Common myeloid progenitor, CD34-positive (primary cell): ENCODE results near the gene ADI1.

Experiments used
- CTCF ChIA-PET: fragments of 350-600 bp; sonication (Branson Sonifier 250); formaldehyde crosslinking; loops from one replicate; lab custom pipeline; 2021; ENCODE audit warnings: antibody characterized with exemption; lab: Charles Lee
- POLR2A ChIA-PET: fragments of 350-600 bp; sonication (Branson Sonifier 250); formaldehyde crosslinking; loops from one replicate; lab custom pipeline; 2021; ENCODE audit warnings: antibody characterized with exemption; lab: Charles Lee
- DNase-seq, 3 donors: peaks; one replicate each; pipeline versions ENCODE4 v3.0.0 to v3.0.0-alpha.2; 2013
- H3K27ac ChIP-seq, 2 experiments: 1 replicate in 1 of 2; 2 replicates in 1 of 2; pipeline ENCODE4 v1.7.0; 2013; ENCODE audit warnings: inconsistent platforms in 2 of 2, low read length in 2 of 2, mild to moderate bottlenecking in 2 of 2, low read depth in 1 of 2, moderate library complexity in 1 of 2; ENCODE audit not compliant: severe bottlenecking in 2 of 2, insufficient read depth in 1 of 2, poor library complexity in 1 of 2
- H3K27me3 ChIP-seq, 5 experiments: replicated peaks in 2 of 5; 1 replicate in 3 of 5; 2 replicates in 2 of 5; pipeline versions ENCODE4 v1.6.1 to v1.7.0; 2013; ENCODE audit warnings: low read length in 4 of 5, mild to moderate bottlenecking in 2 of 5, moderate library complexity in 2 of 5, inconsistent platforms in 1 of 5; ENCODE audit not compliant: insufficient read depth in 5 of 5, control insufficient read depth in 4 of 5
- H3K36me3 ChIP-seq, 4 experiments: 1 replicate in 2 of 4; 2 replicates in 2 of 4; pipeline versions ENCODE4 v1.6.1 to v1.7.0; 2013; ENCODE audit warnings: low read length in 3 of 4, control low read depth in 1 of 4, mild to moderate bottlenecking in 1 of 4; ENCODE audit not compliant: control insufficient read depth in 4 of 4, insufficient read depth in 4 of 4
- H3K4me1 ChIP-seq, 4 experiments: 1 replicate in 3 of 4; 2 replicates in 1 of 4; pipeline versions ENCODE4 v1.6.1 to v1.7.1; 2013; ENCODE audit warnings: low read length in 3 of 4, mild to moderate bottlenecking in 3 of 4, control low read depth in 1 of 4, inconsistent platforms in 1 of 4, moderate library complexity in 1 of 4; ENCODE audit not compliant: control insufficient read depth in 4 of 4, insufficient read depth in 4 of 4; ENCODE audit errors: control extremely low read depth in 1 of 4
- H3K4me3 ChIP-seq, 7 experiments: 1 replicate in 4 of 7; 2 replicates in 3 of 7; pipeline versions ENCODE4 v1.5.1 to v1.7.0; 2013; ENCODE audit warnings: mild to moderate bottlenecking in 7 of 7, low read length in 6 of 7, moderate library complexity in 6 of 7, inconsistent platforms in 2 of 7, low read depth in 2 of 7, control low read depth in 1 of 7; ENCODE audit not compliant: insufficient read depth in 4 of 7, control insufficient read depth in 1 of 7; ENCODE audit errors: extremely low read depth in 1 of 7
- H3K9me3 ChIP-seq, 5 experiments: 1 replicate in 4 of 5; 2 replicates in 1 of 5; pipeline versions ENCODE4 v1.6.1 to v1.7.1; 2013; ENCODE audit warnings: low read length in 4 of 5, mild to moderate bottlenecking in 2 of 5, inconsistent platforms in 1 of 5, low read depth in 1 of 5, moderate library complexity in 1 of 5; ENCODE audit not compliant: control insufficient read depth in 4 of 5, insufficient read depth in 2 of 5; ENCODE audit errors: control extremely low read depth in 1 of 5
- WGBS: methylation state at CpG from one replicate; pipeline ENCODE4 v1.1.5; 2013; ENCODE audit not compliant: insufficient coverage; 5-methylcytosine and 5-hydroxymethylcytosine counted together

The ADI1 gene

DNA sequence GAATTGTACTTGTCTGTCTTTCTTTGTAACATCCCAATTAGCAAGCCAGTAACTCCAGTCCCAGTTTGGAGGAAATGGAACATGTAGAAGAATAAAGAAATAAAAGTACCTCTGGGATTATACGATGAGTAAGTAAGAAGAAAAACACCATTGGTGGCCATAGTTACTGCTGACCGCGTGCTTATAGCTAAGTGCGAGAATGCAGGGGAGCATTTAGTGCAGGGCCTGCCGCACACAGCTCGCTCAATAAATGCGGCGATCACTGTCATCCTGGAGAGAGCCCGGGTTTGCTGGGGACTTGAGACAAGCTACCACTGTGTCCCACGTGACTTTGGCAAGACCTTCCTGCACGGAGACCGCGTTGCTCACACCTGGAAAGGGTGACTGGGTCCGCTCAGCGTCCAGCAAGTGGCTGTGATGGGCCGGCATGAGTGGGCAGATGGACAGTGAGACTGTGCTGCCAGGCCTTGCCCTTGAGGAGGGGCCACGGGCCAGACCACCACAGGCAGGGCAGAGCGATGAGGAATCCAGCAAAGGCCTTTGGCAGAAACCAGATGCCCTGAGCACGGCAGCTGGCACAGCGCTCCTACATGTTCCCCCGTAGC, 54.8 kb downstream of the ADI1 start:
- ChIA-PET POLR2A (no interaction called here), CTCF (interaction anchor here (1.0 kb wide), 1 partner anchor 9 kb away, joined by 4 read pairs; no protein-coding TSS in a partner anchor)
- Histone ChIP-seq H3K9me3 (no peaks in the 10 kb centered on the region), H3K4me3 (no peak overlapping the region), H3K36me3 (peaks cover 4 to 72% (median 56%) of the 10 kb centered on the region in 4 experiments), H3K27ac (no peak overlapping the region), H3K27me3 (no peaks in the 10 kb centered on the region), H3K4me1 (no peaks in the 10 kb centered on the region)
- no peak for DNase-seq
- 95% methylated on average over 21 of the region's 21 CpGs for WGBS

DNA sequence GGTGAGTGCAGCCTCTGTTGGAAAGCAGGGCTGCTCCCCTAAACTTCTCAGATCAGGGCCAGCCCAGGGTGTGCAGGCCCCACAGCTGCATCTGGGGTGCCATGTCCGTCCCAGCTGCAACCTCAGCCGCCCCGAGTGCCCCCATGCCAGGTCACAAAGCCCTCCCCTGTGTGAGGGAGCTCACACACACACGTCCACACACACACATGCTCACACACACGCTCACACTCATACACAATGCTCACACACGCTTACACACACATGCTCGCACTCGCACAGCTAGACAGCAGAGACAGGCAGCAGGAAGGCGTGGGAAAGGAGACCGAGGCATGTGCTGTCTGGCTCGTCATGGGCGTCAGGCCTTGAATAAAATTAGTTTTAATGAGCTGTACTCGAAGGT, 55.4 kb downstream of the ADI1 start:
- ChIA-PET POLR2A (no interaction called here), CTCF (interaction anchor here (1.0 kb wide), 1 partner anchor 9 kb away, joined by 4 read pairs; no protein-coding TSS in a partner anchor)
- Histone ChIP-seq H3K27me3 (no peaks in the 10 kb centered on the region), H3K36me3 (peaks cover 3 to 68% (median 53%) of the 10 kb centered on the region in 4 experiments), H3K4me3 (no peak overlapping the region), H3K9me3 (no peaks in the 10 kb centered on the region), H3K4me1 (no peaks in the 10 kb centered on the region), H3K27ac (no peak overlapping the region)
- 100% methylated on average over 6 of the region's 13 CpGs for WGBS
- no peak for DNase-seq

DNA sequence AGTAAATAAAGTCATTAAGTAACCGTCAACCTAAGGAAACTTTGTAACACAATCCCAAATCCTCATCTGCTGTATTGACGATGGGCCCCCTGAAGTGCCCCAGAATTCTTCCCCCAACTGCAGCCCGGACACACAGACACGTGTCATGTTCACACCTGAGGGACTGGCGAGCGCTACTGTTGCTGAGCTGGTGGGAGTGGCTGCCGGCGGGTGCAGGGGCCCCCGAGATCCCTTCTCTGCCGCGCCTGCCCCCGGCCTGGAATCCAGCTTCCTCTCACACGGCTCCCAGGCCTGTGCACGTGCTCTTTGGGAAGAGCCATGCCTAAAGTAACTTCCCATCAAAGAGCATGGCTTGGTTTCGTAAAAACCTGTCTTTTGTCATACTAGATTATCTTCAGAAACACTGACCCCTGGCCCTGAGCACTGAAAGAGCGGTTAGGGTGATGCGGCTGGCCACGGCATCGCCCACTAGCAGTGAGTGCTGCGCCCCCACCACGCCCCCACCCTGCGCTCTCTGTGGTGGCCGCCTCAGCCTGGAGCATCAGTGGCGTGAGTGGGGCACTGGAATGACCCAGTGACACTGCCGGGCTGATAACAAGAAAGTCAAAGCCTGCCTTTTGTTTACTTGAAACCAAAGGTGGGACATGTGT, 56.0 kb downstream of the ADI1 start:
- POLR2A ChIA-PET = no interaction called here
- Histone ChIP-seq H3K9me3 (no peaks in the 10 kb centered on the region), H3K4me3 (no peak overlapping the region), H3K27me3 (no peaks in the 10 kb centered on the region), H3K36me3 (peaks cover 2 to 68% (median 52%) of the 10 kb centered on the region in 4 experiments), H3K27ac (no peak overlapping the region), H3K4me1 (no peaks in the 10 kb centered on the region)
- DNase-seq = no peak
- WGBS = 96% methylated on average over 22 of the region's 25 CpGs
- CTCF ChIA-PET = interaction anchor here (0.9 to 1.8 kb wide), 7 partner anchors 10 to 111 kb away, joined by 3 to 10 read pairs (median 4); no protein-coding TSS in a partner anchor

DNA sequence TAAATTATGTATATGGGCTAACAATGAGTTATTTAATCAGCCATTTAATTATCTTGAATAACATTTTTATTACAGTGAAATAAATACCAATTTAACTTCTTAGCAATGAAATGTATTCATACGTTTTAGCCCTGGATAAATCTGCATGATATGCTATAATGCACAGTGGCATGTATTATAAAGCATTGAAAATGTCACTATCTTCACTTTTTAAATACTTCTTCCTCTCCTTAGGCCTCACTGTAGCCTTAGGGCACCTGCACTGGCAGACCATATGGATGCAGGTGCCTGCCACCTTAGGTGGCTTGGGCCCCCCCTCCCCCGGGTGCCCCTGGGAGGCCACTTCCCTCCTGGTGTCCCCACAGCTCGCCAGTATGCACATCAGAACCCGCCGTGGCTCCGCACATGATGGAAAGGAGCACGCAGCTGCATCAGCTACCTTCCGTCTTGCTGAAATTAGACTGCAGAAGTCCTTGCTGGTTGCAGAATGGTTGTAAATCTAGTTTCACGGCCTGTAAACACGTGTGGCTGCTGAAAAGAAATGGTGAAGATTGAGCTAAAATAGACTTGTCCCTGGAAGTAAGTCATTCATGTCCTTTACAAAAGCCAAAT, 56.7 kb downstream of the ADI1 start:
- DNase-seq = no peak
- ChIA-PET CTCF (interaction anchor here (0.9 to 1.8 kb wide), 12 partner anchors 8 to 190 kb away, joined by 3 to 10 read pairs (median 4); no protein-coding TSS in a partner anchor), POLR2A (no interaction called here)

DNA sequence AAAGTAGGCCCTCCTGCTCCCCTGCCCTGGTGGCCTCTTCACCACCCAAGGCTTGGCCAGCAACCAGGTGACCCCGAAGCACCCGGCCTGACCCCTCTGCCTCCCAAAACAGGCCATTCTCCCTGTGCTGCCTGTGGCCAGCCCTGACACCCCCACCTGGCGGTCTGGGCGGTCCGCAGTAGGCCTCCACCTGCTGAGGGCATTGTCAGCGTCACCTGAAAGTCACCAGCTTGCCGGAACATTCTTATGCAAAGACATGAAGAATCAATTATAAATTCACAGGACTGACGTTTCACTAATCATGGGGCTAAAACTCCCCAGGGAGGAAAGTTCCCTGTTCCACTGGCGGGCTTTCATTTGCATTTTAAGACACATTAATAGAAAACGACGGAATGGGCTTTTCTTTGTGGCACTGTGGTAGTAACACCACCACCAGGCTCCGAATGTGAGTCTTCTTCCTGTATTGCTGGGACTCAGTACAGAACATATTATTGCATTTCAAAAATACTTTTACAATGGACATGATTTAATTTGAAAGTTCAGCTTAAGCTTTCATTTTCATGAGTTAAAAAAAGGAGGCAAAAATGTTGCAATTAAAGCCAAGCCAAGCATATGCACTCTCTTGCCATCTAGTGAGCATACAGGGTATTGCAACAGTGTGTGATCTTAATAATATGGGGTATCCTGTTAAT, 57.4 kb downstream of the ADI1 start:
- WGBS = 94% methylated on average over 11 of the region's 12 CpGs
- Histone ChIP-seq H3K9me3 (no peaks in the 10 kb centered on the region), H3K4me3 (no peak overlapping the region), H3K27ac (no peak overlapping the region), H3K36me3 (peaks cover 2 to 63% (median 50%) of the 10 kb centered on the region in 4 experiments), H3K4me1 (no peaks in the 10 kb centered on the region), H3K27me3 (no peaks in the 10 kb centered on the region)
- ChIA-PET POLR2A (no interaction called here), CTCF (interaction anchor here (0.6 to 1.8 kb wide), 11 partner anchors 9 to 191 kb away, joined by 3 to 10 read pairs (median 3); no protein-coding TSS in a partner anchor)
- DNase-seq = peak; percentile 50 to 78 (median 65)

More for the DNA sequence above, 56.7 kb downstream of the ADI1 start:
- Histone ChIP-seq H3K4me1 (no peaks in the 10 kb centered on the region), H3K27ac (no peak overlapping the region), H3K9me3 (no peaks in the 10 kb centered on the region), H3K4me3 (no peak overlapping the region), H3K36me3 (peaks cover 2 to 68% (median 52%) of the 10 kb centered on the region in 4 experiments), H3K27me3 (no peaks in the 10 kb centered on the region)
- 79% methylated on average over 8 of the region's 10 CpGs for WGBS

DNA sequence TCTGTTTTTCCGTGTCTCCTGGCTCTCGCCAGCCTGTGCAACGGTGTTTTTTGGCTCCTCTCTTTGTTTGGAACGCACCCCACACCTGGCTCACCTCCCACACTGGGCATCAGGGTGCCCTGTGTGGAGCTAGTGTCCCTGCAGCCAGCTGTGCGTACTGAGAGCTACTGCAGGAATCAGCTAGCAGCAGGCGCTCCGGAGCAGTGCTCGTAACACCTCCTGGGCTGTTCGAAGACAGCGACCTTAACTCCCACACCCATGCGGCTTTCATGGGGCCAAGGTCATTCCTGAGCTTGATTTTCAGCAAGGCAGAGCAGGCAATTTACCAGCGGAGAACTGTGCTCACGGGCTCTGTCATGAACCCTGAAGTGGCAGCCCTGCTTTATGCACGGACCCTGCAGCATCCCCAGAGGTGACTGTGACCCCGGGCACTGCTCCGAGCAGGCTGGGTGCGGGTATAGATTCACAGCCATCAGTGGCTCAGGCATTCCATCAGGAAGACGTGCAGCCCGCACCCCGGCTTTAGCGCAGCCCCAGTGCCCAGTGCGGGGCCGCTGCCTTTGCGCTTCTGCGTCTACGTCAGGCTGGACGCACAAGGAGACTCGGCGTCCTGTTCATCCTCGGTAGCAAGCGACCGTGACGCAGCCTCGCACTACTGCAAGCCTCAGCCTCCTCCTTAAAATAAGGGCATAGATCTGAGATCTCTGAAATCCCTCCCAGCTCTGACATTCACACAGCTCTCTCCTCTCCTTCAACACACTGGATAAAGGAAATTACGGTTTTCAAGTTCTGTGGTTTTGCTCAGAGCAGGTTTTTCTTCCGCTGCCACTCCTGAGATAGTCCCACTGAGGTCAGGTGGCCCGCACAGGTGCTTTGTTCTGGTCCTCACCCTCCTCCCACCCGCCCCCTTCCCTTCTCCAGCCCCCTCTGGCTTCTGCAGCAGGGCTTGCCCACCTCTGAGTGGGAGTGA, 58.2 kb downstream of the ADI1 start:
- peaks cover 2 to 63% (median 45%) of the 10 kb centered on the region in 4 experiments for H3K36me3 ChIP-seq
- ChIA-PET CTCF (interaction anchor here (0.9 to 1.7 kb wide), 7 partner anchors 9 to 191 kb away, joined by 3 to 5 read pairs (median 3); no protein-coding TSS in a partner anchor), POLR2A (interaction anchor here (0.6 kb wide), 1 partner anchor 166 kb away, joined by 4 read pairs; no protein-coding TSS in a partner anchor)
- no peaks in the 10 kb centered on the region for H3K9me3 ChIP-seq
- H3K4me3 ChIP-seq = no peak overlapping the region
- H3K27ac ChIP-seq = no peak overlapping the region
- H3K27me3 ChIP-seq = no peaks in the 10 kb centered on the region
- 94% methylated on average over 38 of the region's 38 CpGs for WGBS
- DNase-seq = no peak
- H3K4me1 ChIP-seq = no peaks in the 10 kb centered on the region
